Measurements from ENCODE around the gene ARFRP1. TPM values are rescaled to one million over a fixed set of nuclear protein-coding genes. Genes with fewer than 3 reads are reported as not detected.
A peak's percentile ranks its signal among the peaks of the same experiment; 100 is the strongest.

ARFRP1 gene
- total RNA-seq, 1 donor from 2014 or later, result 55.5 TPM

- DNase-seq (ENCODE audit: low read depth) (no peak), FAIRE-seq (no peak)
- H3K4me3 ChIP-seq (ENCODE audit: low read depth, low read length), result no peak overlapping the region
- H3K27me3 ChIP-seq (ENCODE audit: control insufficient read depth, insufficient read depth, low read length), result no peaks in the 10 kb centered on the region
- H3K36me3 ChIP-seq (ENCODE audit: control insufficient read depth, insufficient read depth, low read length), result peaks cover 18% of the 10 kb centered on the region
- TF ChIP-seq CTCF (IDR thresholded peaks at IDR 0.05; ENCODE audit: insufficient read depth, low read length, severe bottlenecking), result no peak
Observed at GRCh38 chr20:63744574-63745423, 37.0 kb upstream of the ARFRP1 start.

GRCh38 chr20:63744158-63744557 is 36.4 kb upstream of the ARFRP1 start:
- no peak overlapping the region for H3K4me3 ChIP-seq (ENCODE audit: low read depth, low read length)
- no peak for TF ChIP-seq CTCF (IDR thresholded peaks at IDR 0.05; ENCODE audit: insufficient read depth, low read length, severe bottlenecking)
- DNase-seq (ENCODE audit: low read depth) (no peak), FAIRE-seq (no peak)
- H3K27me3 ChIP-seq (ENCODE audit: control insufficient read depth, insufficient read depth, low read length), result no peaks in the 10 kb centered on the region
- H3K36me3 ChIP-seq (ENCODE audit: control insufficient read depth, insufficient read depth, low read length), result peaks cover 18% of the 10 kb centered on the region

- FAIRE-seq, result no peak
- peaks cover 18% of the 10 kb centered on the region for H3K36me3 ChIP-seq (ENCODE audit: control insufficient read depth, insufficient read depth, low read length)
- no peak overlapping the region for H3K4me3 ChIP-seq (ENCODE audit: low read depth, low read length)
- no peak for DNase-seq (ENCODE audit: low read depth)
- H3K27me3 ChIP-seq (ENCODE audit: control insufficient read depth, insufficient read depth, low read length), result no peaks in the 10 kb centered on the region
- TF ChIP-seq CTCF (IDR thresholded peaks at IDR 0.05; ENCODE audit: insufficient read depth, low read length, severe bottlenecking), result no peak
Observed at GRCh38 chr20:63743210-63743970, 35.6 kb upstream of the ARFRP1 start.

GRCh38 chr20:63742381-63743024 is 34.7 kb upstream of the ARFRP1 start:
- DNase-seq (ENCODE audit: low read depth) (no peak), FAIRE-seq (no peak)
- no peak overlapping the region for H3K4me3 ChIP-seq (ENCODE audit: low read depth, low read length)
- H3K27me3 ChIP-seq (ENCODE audit: control insufficient read depth, insufficient read depth, low read length), result no peaks in the 10 kb centered on the region
- H3K36me3 ChIP-seq (ENCODE audit: control insufficient read depth, insufficient read depth, low read length), result peaks cover 18% of the 10 kb centered on the region
- TF ChIP-seq CTCF (IDR thresholded peaks at IDR 0.05; ENCODE audit: insufficient read depth, low read length, severe bottlenecking), result no peak

DNA sequence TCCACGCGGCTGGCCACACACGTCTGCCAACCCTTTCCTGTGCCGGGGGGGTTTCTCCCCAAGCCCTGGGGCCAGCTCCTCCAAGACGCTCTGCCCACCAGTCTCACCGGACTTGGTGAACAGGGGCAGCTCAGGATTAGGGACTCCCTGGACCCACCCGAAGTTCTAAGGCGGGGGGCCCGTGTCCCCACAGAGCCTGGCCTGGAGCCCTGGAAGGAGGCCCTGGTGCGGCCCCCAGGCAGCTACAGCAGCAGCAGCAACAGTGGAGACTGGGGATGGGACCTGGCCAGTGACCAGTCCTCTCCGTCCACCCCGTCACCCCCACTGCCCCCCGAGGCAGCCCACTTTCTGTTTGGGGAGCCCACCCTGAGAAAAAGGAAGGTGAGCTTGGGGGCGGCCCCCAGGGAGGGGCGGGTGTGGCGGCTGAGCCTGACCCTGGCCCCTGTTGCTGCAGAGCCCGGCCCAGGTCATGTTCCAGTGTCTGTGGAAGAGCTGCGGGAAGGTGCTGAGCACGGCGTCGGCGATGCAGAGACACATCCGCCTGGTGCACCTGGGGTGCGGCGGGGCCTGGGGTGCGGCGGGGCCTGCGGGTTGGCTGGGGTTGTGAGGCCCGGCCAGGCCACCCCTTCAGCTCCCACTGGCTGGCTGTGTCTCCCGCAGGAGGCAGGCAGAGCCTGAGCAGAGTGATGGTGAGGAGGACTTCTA is 34.1 kb upstream of the ARFRP1 start:
- H3K36me3 ChIP-seq (ENCODE audit: control insufficient read depth, insufficient read depth, low read length), result peaks cover 18% of the 10 kb centered on the region
- peak overlapping the region; percentile 67 for H3K4me3 ChIP-seq (ENCODE audit: low read depth, low read length)
- DNase-seq (ENCODE audit: low read depth) (no peak), FAIRE-seq (no peak)
- no peak for TF ChIP-seq CTCF (IDR thresholded peaks at IDR 0.05; ENCODE audit: insufficient read depth, low read length, severe bottlenecking)
- no peaks in the 10 kb centered on the region for H3K27me3 ChIP-seq (ENCODE audit: control insufficient read depth, insufficient read depth, low read length)
